Caco-2 (cell line): Measurements from ENCODE around the gene EIF2D. TPM values are rescaled to one million over a fixed set of nuclear protein-coding genes. Genes with fewer than 3 reads are reported as not detected.

Source experiments
- BruUV-seq: library from RNA; stranded (reverse); fragments of 400-500 nt; replicated peaks from 2 replicates; lab custom pipeline; 2021; lab: Mats Ljungman, UMichigan
- CTCF ChIA-PET: fragments of 300-600 bp; sonication (Branson Sonifier 250); formaldehyde crosslinking; loops from one replicate; lab custom pipeline; 2022; ENCODE audit warnings: antibody characterized with exemption; lab: Charles Lee
- POLR2A ChIA-PET: fragments of 300-600 bp; sonication (Branson Sonifier 250); formaldehyde crosslinking; loops from one replicate; lab custom pipeline; 2022; ENCODE audit warnings: antibody characterized with exemption; lab: Charles Lee
- DNase-seq, 2 experiments: peaks; one replicate each; pipeline versions ENCODE4 v3.0.0 to v3.0.0-alpha.2; 2020 to 2022
- H3K27me3 ChIP-seq: replicated peaks from 2 replicates; pipeline ENCODE4 v1.6.0; 2011; ENCODE audit warnings: low read length; ENCODE audit not compliant: control insufficient read depth, insufficient read depth
- H3K36me3 ChIP-seq: 2 replicates; pipeline ENCODE4 v1.5.1; 2011; ENCODE audit warnings: low read length; ENCODE audit not compliant: control insufficient read depth, insufficient read depth
- H3K4me1 ChIP-seq: fragments of 250-450 bp; sonication (Bioruptor Pico); 2 replicates; pipeline ENCODE4 v1.5.1; 2020; ENCODE audit warnings: mild to moderate bottlenecking
- H3K4me3 ChIP-seq: 2 replicates; pipeline ENCODE4 v1.5.1; 2011; ENCODE audit warnings: low read depth, mild to moderate bottlenecking, control low read depth, low read length
- H3K9me3 ChIP-seq: fragments of 250-450 bp; sonication (Bioruptor Pico); 2 replicates; pipeline ENCODE4 v1.5.1; 2020; ENCODE audit warnings: mild to moderate bottlenecking, moderate library complexity
- H3K27ac Mint-ChIP-seq: one replicate; pipeline ENCODE4 v1.8.0; 2022; ENCODE audit warnings: mixed read lengths; ENCODE audit not compliant: unreplicated experiment
- H3K27me3 Mint-ChIP-seq: one replicate; pipeline ENCODE4 v1.8.0; 2022; ENCODE audit warnings: mixed read lengths; ENCODE audit not compliant: insufficient read depth, unreplicated experiment
- H3K36me3 Mint-ChIP-seq: one replicate; pipeline ENCODE4 v1.8.0; 2022; ENCODE audit warnings: mild to moderate bottlenecking, mixed read lengths; ENCODE audit not compliant: insufficient read depth, unreplicated experiment
- H3K4me1 Mint-ChIP-seq: one replicate; pipeline ENCODE4 v1.8.0; 2022; ENCODE audit warnings: low read depth, mixed read lengths; ENCODE audit not compliant: unreplicated experiment
- H3K4me3 Mint-ChIP-seq: one replicate; pipeline ENCODE4 v1.8.0; 2022; ENCODE audit warnings: mild to moderate bottlenecking, moderate library complexity, mixed read lengths; ENCODE audit not compliant: unreplicated experiment
- H3K9me3 Mint-ChIP-seq: one replicate; pipeline ENCODE4 v1.8.0; 2022; ENCODE audit warnings: mixed read lengths; ENCODE audit not compliant: unreplicated experiment
- intact Hi-C: fragments of 100-400 bp; cut with micrococcal nuclease; formaldehyde crosslinking; loops from one replicate; pipeline ENCODE4 v1.10.0; 2022; ENCODE audit not compliant: unreplicated experiment
- total RNA-seq: library from RNA; stranded (reverse); gene quantifications from 2 replicates; pipeline ENCODE4 v1.2.3, GENCODE V29; 2022
- TF ChIP-seq, protein P1 (sequence below), 2 experiments: fragments of 200-600 bp in 1 of 2; IDR thresholded peaks; 1 replicate in 1 of 2; 2 replicates in 1 of 2; pipeline versions ENCODE4 v1.5.1 to v1.8.0; 2011 to 2022; ENCODE audit warnings: antibody characterized with exemption in 1 of 2, control low read depth in 1 of 2, inconsistent platforms in 1 of 2, low read depth in 1 of 2, low read length in 1 of 2, mild to moderate bottlenecking in 1 of 2, moderate library complexity in 1 of 2; ENCODE audit not compliant: insufficient read depth in 1 of 2, severe bottlenecking in 1 of 2, unreplicated experiment in 1 of 2

Gene EIF2D
- total RNA-seq, 1 experiment from 2014 or later = 37.9 TPM

GRCh38 chr1:206580438-206581113 is 31.7 kb downstream of the EIF2D start:
- no peaks in the 10 kb centered on the region for H3K9me3 Mint-ChIP-seq
- no peak overlapping the region for H3K27ac Mint-ChIP-seq
- TF ChIP-seq, protein P1, sequence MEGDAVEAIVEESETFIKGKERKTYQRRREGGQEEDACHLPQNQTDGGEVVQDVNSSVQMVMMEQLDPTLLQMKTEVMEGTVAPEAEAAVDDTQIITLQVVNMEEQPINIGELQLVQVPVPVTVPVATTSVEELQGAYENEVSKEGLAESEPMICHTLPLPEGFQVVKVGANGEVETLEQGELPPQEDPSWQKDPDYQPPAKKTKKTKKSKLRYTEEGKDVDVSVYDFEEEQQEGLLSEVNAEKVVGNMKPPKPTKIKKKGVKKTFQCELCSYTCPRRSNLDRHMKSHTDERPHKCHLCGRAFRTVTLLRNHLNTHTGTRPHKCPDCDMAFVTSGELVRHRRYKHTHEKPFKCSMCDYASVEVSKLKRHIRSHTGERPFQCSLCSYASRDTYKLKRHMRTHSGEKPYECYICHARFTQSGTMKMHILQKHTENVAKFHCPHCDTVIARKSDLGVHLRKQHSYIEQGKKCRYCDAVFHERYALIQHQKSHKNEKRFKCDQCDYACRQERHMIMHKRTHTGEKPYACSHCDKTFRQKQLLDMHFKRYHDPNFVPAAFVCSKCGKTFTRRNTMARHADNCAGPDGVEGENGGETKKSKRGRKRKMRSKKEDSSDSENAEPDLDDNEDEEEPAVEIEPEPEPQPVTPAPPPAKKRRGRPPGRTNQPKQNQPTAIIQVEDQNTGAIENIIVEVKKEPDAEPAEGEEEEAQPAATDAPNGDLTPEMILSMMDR (IDR thresholded peaks at IDR 0.05; ENCODE audit: insufficient read depth in 1 of 2, low read depth in 1 of 2, low read length in 1 of 2, severe bottlenecking in 1 of 2, unreplicated experiment in 1 of 2) = no peak
- peaks cover 3% of the 10 kb centered on the region for H3K27me3 Mint-ChIP-seq
- intact Hi-C loops = no loop called here
- no peaks in the 10 kb centered on the region for H3K36me3 Mint-ChIP-seq
- H3K4me3 ChIP-seq = no peak overlapping the region
- no peaks in the 10 kb centered on the region for H3K27me3 ChIP-seq
- CTCF ChIA-PET = interaction anchor here (0.5 to 0.9 kb wide), 2 partner anchors 90 to 142 kb away, joined by 3 to 5 read pairs; no protein-coding TSS in a partner anchor
- no peak for DNase-seq
- no peak overlapping the region for H3K4me3 Mint-ChIP-seq
- no TSS peak for BruUV-seq
- no peaks in the 10 kb centered on the region for H3K4me1 ChIP-seq
- H3K36me3 ChIP-seq = no peaks in the 10 kb centered on the region
- no peaks in the 10 kb centered on the region for H3K4me1 Mint-ChIP-seq
- no peaks in the 10 kb centered on the region for H3K9me3 ChIP-seq
- POLR2A ChIA-PET = no interaction called here

GRCh38 chr1:206579747-206580437 is 32.4 kb downstream of the EIF2D start:
- TF ChIP-seq, protein P1 (IDR thresholded peaks at IDR 0.05; ENCODE audit: insufficient read depth in 1 of 2, low read depth in 1 of 2, low read length in 1 of 2, severe bottlenecking in 1 of 2, unreplicated experiment in 1 of 2) = no peak
- Histone ChIP-seq H3K4me1 (no peaks in the 10 kb centered on the region), H3K36me3 (no peaks in the 10 kb centered on the region), H3K9me3 (no peaks in the 10 kb centered on the region), H3K27me3 (no peaks in the 10 kb centered on the region), H3K4me3 (no peak overlapping the region)
- Mint-ChIP-seq H3K9me3 (no peaks in the 10 kb centered on the region), H3K27me3 (peaks cover 3% of the 10 kb centered on the region), H3K4me1 (no peaks in the 10 kb centered on the region), H3K36me3 (no peaks in the 10 kb centered on the region), H3K27ac (no peak overlapping the region), H3K4me3 (no peak overlapping the region)
- BruUV-seq = no TSS peak
- CTCF ChIA-PET = interaction anchor here (0.5 to 1.1 kb wide), 3 partner anchors 38 to 141 kb away, joined by 3 to 5 read pairs (median 3); no protein-coding TSS in a partner anchor
- POLR2A ChIA-PET = no interaction called here
- no peak for DNase-seq
- intact Hi-C loops = no loop called here

DNA sequence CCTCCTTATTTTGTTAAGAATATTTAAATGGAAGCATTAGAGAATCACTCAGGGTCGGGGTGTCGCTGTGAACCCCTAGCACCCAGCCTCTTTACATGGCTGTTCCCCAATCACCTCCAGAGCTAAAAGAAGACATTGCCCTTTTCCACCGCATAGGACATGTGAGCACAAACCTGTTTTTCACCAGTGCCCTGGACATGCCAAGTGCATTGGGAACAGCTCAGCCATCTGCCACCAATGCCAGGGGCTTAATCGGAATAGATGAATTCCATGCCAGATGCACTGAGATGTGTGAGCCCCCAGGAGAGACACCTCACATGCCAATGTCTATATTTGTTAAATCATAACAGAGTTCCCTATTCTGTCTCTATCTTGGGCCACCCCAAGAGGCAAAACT is 33.3 kb downstream of the EIF2D start:
- intact Hi-C loops = no loop called here
- H3K9me3 ChIP-seq = no peaks in the 10 kb centered on the region
- Mint-ChIP-seq H3K4me1 (no peaks in the 10 kb centered on the region), H3K36me3 (no peaks in the 10 kb centered on the region), H3K27ac (no peak overlapping the region), H3K27me3 (peaks cover 3% of the 10 kb centered on the region), H3K4me3 (no peak overlapping the region), H3K9me3 (no peaks in the 10 kb centered on the region)
- BruUV-seq = no TSS peak
- no peaks in the 10 kb centered on the region for H3K36me3 ChIP-seq
- H3K4me1 ChIP-seq = no peaks in the 10 kb centered on the region
- ChIA-PET CTCF (interaction anchor here (1.1 kb wide), 1 partner anchor 37 kb away, joined by 3 read pairs; no protein-coding TSS in a partner anchor), POLR2A (no interaction called here)
- no peaks in the 10 kb centered on the region for H3K27me3 ChIP-seq
- DNase-seq = no peak
- no peak overlapping the region for H3K4me3 ChIP-seq
- TF ChIP-seq, protein P1 (IDR thresholded peaks at IDR 0.05; ENCODE audit: insufficient read depth in 1 of 2, low read depth in 1 of 2, low read length in 1 of 2, severe bottlenecking in 1 of 2, unreplicated experiment in 1 of 2) = no peak
